GM23338 (cell line): ENCODE measurements around the gene KCNH6.

Source experiments
- CTCF ChIP-seq, 2 experiments: fragments of 200-600 bp in 1 of 2; sonication (generic) in 1 of 2; conservative IDR thresholded peaks; 2 replicates each; pipeline versions ENCODE4 v1.5.1 to v1.6.1; 2016 to 2017; ENCODE audit warnings: antibody characterized with exemption in 2 of 2, low read depth in 2 of 2, mild to moderate bottlenecking in 2 of 2, moderate library complexity in 1 of 2
- ETS1 ChIP-seq: IDR thresholded peaks from 2 replicates; pipeline ENCODE4 v1.6.1; 2016; ENCODE audit warnings: antibody characterized with exemption
- EZH2 ChIP-seq: fragments of 200-600 bp; sonication (generic); IDR thresholded peaks from one replicate; pipeline ENCODE4 v1.8.0; 2017; ENCODE audit warnings: antibody characterized with exemption, mild to moderate bottlenecking, low read depth; ENCODE audit not compliant: unreplicated experiment
- TF ChIP-seq, protein P1 (sequence below): IDR thresholded peaks from one replicate; pipeline ENCODE4 v1.6.1; 2018; ENCODE audit warnings: antibody characterized with exemption; ENCODE audit not compliant: unreplicated experiment

- no peak for TF ChIP-seq CTCF (conservative IDR thresholded peaks at IDR 0.05; ENCODE audit: low read depth in 2 of 2)
- no peak for TF ChIP-seq EZH2
- TF ChIP-seq ETS1, result no peak
- TF ChIP-seq, protein P1, sequence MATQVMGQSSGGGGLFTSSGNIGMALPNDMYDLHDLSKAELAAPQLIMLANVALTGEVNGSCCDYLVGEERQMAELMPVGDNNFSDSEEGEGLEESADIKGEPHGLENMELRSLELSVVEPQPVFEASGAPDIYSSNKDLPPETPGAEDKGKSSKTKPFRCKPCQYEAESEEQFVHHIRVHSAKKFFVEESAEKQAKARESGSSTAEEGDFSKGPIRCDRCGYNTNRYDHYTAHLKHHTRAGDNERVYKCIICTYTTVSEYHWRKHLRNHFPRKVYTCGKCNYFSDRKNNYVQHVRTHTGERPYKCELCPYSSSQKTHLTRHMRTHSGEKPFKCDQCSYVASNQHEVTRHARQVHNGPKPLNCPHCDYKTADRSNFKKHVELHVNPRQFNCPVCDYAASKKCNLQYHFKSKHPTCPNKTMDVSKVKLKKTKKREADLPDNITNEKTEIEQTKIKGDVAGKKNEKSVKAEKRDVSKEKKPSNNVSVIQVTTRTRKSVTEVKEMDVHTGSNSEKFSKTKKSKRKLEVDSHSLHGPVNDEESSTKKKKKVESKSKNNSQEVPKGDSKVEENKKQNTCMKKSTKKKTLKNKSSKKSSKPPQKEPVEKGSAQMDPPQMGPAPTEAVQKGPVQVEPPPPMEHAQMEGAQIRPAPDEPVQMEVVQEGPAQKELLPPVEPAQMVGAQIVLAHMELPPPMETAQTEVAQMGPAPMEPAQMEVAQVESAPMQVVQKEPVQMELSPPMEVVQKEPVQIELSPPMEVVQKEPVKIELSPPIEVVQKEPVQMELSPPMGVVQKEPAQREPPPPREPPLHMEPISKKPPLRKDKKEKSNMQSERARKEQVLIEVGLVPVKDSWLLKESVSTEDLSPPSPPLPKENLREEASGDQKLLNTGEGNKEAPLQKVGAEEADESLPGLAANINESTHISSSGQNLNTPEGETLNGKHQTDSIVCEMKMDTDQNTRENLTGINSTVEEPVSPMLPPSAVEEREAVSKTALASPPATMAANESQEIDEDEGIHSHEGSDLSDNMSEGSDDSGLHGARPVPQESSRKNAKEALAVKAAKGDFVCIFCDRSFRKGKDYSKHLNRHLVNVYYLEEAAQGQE, result no peak
Measured at GRCh38 chr17:63496663-63497400, 26.3 kb upstream of the KCNH6 start.
